SU-DHL-6 (cell line): ENCODE measurements around the gene ATP6V1C2.

Experiments used
- H2AFZ ChIP-seq: fragments of 200-600 bp; sonication (generic); 2 replicates; pipeline ENCODE4 v1.6.1; 2014; ENCODE audit warnings: low read depth, mild to moderate bottlenecking, moderate library complexity, mixed read lengths, antibody characterized with exemption, low read length; ENCODE audit not compliant: severe bottlenecking
- H3F3A ChIP-seq: fragments of 200-600 bp; shearing (Covaris generic); 2 replicates; pipeline ENCODE4 v1.6.0; 2016; ENCODE audit warnings: antibody characterized with exemption, mild to moderate bottlenecking; ENCODE audit not compliant: insufficient read depth
- H3K27ac ChIP-seq: fragments of 200-600 bp; sonication (generic); 2 replicates; pipeline ENCODE4 v1.5.1; 2016; ENCODE audit warnings: low read depth, mild to moderate bottlenecking, low read length, moderate library complexity, mixed read lengths
- H3K27me3 ChIP-seq: fragments of 200-600 bp; sonication (generic), shearing (Covaris generic); 2 replicates; pipeline ENCODE4 v1.6.0; 2014; ENCODE audit warnings: mild to moderate bottlenecking, low read length
- H3K36me3 ChIP-seq: fragments of 200-600 bp; sonication (generic); 2 replicates; pipeline ENCODE4 v1.6.1; 2014; ENCODE audit warnings: mild to moderate bottlenecking, low read length, mixed read lengths
- H3K4me2 ChIP-seq: fragments of 300-600, 200-600 bp; shearing (Covaris generic), sonication (generic); 2 replicates; pipeline ENCODE4 v1.6.0; 2014; ENCODE audit warnings: low read length, low read depth, mild to moderate bottlenecking; ENCODE audit not compliant: poor library complexity, severe bottlenecking
- H3K4me3 ChIP-seq: fragments of 200-600 bp; sonication (generic); 2 replicates; pipeline ENCODE4 v1.5.1; 2014; ENCODE audit warnings: antibody characterized with exemption, low read length, mild to moderate bottlenecking, mixed read lengths; ENCODE audit not compliant: insufficient read depth, poor library complexity, severe bottlenecking
- H3K79me2 ChIP-seq: fragments of 200-600 bp; sonication (generic); 2 replicates; pipeline ENCODE4 v1.6.1; 2014; ENCODE audit warnings: mild to moderate bottlenecking, low read length, moderate library complexity; ENCODE audit not compliant: insufficient read depth
- H3K9ac ChIP-seq: fragments of 200-600 bp; sonication (generic); 2 replicates; pipeline ENCODE4 v1.7.0; 2014; ENCODE audit warnings: mild to moderate bottlenecking, low read length
- H3K9me2 ChIP-seq: fragments of 200-600 bp; sonication (generic); replicated peaks from 2 replicates; pipeline ENCODE4 v1.6.1; 2014; ENCODE audit warnings: low read length; ENCODE audit not compliant: insufficient read depth
- H3K9me3 ChIP-seq: fragments of 200-600 bp; sonication (generic); 2 replicates; pipeline ENCODE4 v1.6.1; 2014; ENCODE audit warnings: low read length, mixed read lengths; ENCODE audit not compliant: insufficient read depth
- H4K20me1 ChIP-seq: fragments of 200-600 bp; sonication (generic); 2 replicates; pipeline ENCODE4 v1.6.1; 2014; ENCODE audit warnings: low read depth, mild to moderate bottlenecking, antibody characterized with exemption, low read length, moderate library complexity, mixed read lengths
- CTCF ChIP-seq: fragments of 200-600 bp; sonication (generic); IDR thresholded peaks from one replicate; pipeline ENCODE4 v1.5.1; 2017; ENCODE audit warnings: antibody characterized with exemption, mild to moderate bottlenecking, low read length, moderate library complexity; ENCODE audit not compliant: insufficient read depth, poor library complexity, severe bottlenecking
- EZH2phosphoT487 ChIP-seq: fragments of 200-600 bp; sonication (generic), shearing (Covaris generic); conservative IDR thresholded peaks from 2 replicates; pipeline ENCODE4 v1.6.1; 2018; ENCODE audit warnings: mild to moderate bottlenecking, antibody characterized with exemption, low read length, moderate library complexity, mixed read lengths

Gene ATP6V1C2

GRCh38 chr2:10717628-10718027, 3.8 kb upstream of the ATP6V1C2 start:
- no peak overlapping the region for H3K4me3 ChIP-seq
- no peak overlapping the region for H3K4me2 ChIP-seq
- H4K20me1 ChIP-seq: no peaks in the 10 kb centered on the region
- no peaks in the 10 kb centered on the region for H3K9me3 ChIP-seq
- no peaks in the 10 kb centered on the region for H3K9me2 ChIP-seq
- H3K9ac ChIP-seq: no peak overlapping the region
- TF ChIP-seq CTCF: no peak
- TF ChIP-seq EZH2phosphoT487: no peak; the same call in 1 of the 2 replicates
- H3K36me3 ChIP-seq: no peaks in the 10 kb centered on the region
- H3F3A ChIP-seq: no peaks in the 10 kb centered on the region
- no peak overlapping the region for H3K27ac ChIP-seq
- no peaks in the 10 kb centered on the region for H3K79me2 ChIP-seq
- H2AFZ ChIP-seq: no peak overlapping the region
- peaks cover 3% of the 10 kb centered on the region; the same call in 1 of the 2 replicates for H3K27me3 ChIP-seq

DNA sequence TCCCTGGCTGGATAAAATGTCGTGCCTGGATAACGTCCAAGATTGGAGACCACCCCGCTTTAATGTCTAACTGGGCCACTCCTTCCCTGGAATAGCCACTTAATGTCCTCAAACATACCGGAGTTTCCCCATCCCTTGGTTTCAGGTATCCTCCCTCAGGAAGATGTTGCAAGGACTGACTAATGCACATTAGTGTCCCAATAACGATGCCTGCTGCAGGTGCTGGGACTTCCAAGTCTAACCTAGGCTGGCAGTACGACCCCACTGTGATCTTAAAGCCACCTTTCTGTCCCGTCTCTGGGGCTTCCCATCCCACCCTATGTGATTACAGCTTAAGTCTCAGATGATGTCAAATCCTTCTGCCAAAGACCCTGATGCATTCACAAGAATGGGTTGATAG, 1.1 kb upstream of the ATP6V1C2 start:
- H2AFZ ChIP-seq: no peak overlapping the region
- no peaks in the 10 kb centered on the region for H3K9me2 ChIP-seq
- no peaks in the 10 kb centered on the region for H3K9me3 ChIP-seq
- H3K4me3 ChIP-seq: no peak overlapping the region
- no peaks in the 10 kb centered on the region for H3K36me3 ChIP-seq
- no peak overlapping the region for H3K9ac ChIP-seq
- no peak overlapping the region for H3K27ac ChIP-seq
- no peaks in the 10 kb centered on the region for H3F3A ChIP-seq
- no peaks in the 10 kb centered on the region for H4K20me1 ChIP-seq
- H3K27me3 ChIP-seq: no peaks in the 10 kb centered on the region
- H3K4me2 ChIP-seq: no peak overlapping the region
- TF ChIP-seq CTCF (no peak), EZH2phosphoT487 (no peak)
- no peaks in the 10 kb centered on the region for H3K79me2 ChIP-seq

DNA sequence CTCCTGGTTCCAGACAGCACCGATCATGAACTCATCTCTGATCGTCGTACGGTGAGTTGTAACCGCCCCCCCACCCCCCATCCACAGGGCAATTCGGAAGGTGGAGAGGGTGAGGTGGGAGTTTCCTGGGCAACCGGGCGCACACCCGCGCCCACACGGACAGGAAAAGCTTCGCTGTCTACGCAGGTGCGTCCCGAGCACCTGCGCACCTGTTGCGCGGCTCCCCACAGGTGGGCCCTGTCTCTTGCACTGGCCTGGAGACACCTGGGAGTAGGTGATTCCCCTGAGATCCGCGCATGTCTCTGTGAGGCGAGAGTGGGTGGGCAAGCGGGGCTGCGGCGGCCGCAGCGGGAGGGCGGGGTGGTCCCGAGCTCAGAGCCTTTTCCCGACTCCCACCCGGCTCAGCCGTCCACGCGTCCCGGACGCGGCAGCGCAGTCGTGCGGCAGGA, 459 bp upstream of the ATP6V1C2 start:
- Histone ChIP-seq H3K79me2 (no peaks in the 10 kb centered on the region), H2AFZ (no peak overlapping the region), H3K36me3 (no peaks in the 10 kb centered on the region), H3K27ac (no peak overlapping the region), H3K9me3 (no peaks in the 10 kb centered on the region), H3K4me2 (peak overlapping the region; percentile 62), H3F3A (no peaks in the 10 kb centered on the region), H4K20me1 (no peaks in the 10 kb centered on the region), H3K4me3 (peak overlapping the region; percentile 7), H3K9ac (no peak overlapping the region), H3K9me2 (no peaks in the 10 kb centered on the region), H3K27me3 (no peaks in the 10 kb centered on the region)
- TF ChIP-seq EZH2phosphoT487 (no peak), CTCF (no peak)
